GM21825 (cell line): ENCODE data around the gene GRIP2.

ENCODE experiments used
- ATAC-seq: cut with Tn5 transposase; IDR thresholded peaks from one replicate; pipeline ENCODE4 v1.9.1; 2021; ENCODE audit warnings: mild to moderate bottlenecking, moderate library complexity; ENCODE audit not compliant: unreplicated experiment

The GRIP2 gene

DNA sequence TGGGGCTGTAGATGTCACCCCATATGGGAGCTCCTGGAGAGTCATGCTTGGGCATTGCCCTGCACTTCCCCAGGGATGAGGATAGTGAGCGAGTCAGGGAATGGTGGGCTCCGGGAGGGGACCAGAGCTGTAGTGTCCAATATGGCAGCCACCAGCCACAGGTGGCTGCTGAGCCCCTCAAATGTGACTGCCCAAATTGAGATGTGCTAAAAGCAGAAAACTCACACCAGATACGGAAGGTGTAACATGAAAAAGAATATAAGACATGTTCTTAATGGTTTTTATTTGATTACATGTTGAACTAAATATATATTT is 31.7 kb downstream of the GRIP2 start:
- ATAC-seq: no peak

DNA sequence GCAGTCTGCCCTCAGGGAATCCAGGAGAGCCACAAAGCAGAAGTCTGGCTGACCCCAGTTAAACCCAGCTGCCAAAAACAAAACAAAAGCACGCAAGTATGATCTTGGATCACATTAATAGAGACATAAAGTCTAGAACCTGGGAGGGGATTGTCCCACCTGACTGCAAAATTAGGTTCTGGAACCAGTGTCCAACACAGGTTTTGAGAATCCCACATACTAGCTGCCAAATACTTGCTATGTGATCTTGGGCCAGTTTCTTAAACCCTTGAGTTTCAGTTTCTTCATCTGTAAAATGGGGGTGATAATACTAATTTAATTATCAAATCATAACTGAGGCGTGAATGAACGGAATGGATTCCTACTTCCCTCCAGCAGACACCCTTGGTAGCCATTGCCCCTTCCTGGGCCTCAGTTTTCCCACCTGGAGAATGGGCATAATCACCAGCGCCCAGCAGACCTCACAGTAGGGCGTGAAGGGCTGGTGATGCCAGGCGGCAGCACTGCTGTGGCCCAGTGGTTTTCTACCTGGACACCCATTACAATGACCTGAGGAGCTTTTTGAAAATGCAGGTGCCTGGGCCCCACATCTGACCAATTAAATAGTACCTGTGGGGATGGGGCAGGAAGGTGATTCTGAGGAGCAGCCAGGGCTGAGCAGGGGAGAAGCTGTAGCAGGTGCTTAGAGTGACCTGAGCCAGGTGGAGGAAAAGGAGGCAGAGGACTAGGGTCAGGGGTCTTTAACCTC is 32.2 kb downstream of the GRIP2 start:
- no peak for ATAC-seq

DNA sequence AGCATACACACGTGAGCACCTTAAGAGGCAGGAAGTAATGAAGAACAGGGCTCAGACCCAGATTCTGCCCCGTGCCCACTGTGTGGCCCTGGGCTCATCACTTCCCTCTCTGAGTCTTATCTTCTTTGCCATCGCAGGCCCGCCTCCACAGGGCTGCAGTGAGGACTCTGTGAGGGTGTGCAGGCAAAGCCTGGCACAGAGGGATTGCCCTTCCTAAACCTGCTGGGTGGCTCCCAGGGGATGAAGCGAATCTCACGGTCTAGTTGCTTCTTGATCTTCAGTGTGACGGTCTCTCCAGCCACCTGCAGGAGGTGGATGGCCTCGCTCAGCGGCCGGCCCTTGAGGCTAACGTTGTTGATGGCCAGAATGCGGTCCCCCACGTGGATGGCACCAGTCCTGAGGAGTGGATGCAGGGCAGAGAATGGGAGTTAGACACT is 32.8 kb downstream of the GRIP2 start:
- ATAC-seq: no peak

- ATAC-seq: no peak
Measured at GRCh38 chr3:14506626-14507304, 33.4 kb downstream of the GRIP2 start.

DNA sequence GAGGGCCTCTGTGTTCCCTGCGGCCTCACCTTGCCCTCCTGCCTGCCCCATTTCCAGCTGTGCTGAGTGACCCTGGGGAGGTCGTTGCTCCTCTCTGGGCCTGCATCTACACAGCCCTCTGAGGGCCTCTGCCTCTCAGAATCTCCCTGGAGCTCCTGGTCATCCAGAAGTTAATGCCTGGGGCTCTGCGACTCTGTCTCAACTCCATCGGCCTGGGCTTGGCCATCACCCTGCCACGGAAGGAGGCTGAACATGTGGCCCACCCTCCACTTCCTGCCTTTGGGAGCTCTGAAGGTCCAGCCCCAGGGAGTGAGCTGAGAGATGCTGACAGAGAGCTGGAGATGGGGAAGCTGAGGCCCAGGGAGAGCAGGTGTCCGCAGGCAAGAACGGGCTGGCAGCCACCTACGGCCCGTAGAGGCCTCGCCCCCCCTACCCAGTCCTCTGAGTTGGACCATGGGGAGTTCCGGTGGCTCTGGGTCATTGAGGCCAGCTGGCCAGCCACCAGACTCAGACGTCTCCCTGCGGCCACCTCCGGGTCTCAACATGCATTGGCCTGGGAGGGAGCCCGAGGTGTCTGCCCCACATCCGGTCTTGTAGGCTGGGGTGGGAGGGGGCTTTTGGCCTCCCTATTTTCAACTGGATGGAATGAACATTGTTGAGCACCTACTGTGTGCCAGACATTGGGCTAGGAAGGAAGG is 34.2 kb downstream of the GRIP2 start:
- ATAC-seq: no peak

GRCh38 chr3:14505001-14505802 is 34.9 kb downstream of the GRIP2 start:
- ATAC-seq: no peak

- no peak for ATAC-seq
Measured at GRCh38 chr3:14503706-14504065, 36.5 kb downstream of the GRIP2 start.

GRCh38 chr3:14503033-14503705 is 37.0 kb downstream of the GRIP2 start:
- ATAC-seq: no peak

- no peak for ATAC-seq
Measured at GRCh38 chr3:14502472-14502871, 37.7 kb downstream of the GRIP2 start.

DNA sequence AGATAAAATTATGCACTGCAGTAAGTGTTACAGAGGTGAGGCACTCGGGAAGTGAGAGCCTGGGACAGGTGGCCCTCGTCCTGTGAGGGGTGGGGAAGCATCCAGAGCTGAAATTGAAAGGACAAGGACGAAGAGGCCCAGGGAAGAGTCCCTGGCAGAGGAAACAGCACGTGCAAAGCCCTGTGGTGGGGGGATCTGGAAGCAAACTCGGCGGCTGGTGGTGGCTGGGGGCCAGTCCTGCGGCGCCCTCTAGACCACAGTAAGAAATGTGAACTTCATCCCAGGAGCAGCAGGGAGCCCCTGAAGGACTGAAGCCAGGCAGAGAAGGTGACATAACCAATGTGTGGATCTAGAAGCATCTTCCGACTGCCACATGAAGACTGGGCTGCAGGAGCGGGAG is 42.8 kb downstream of the GRIP2 start:
- no peak for ATAC-seq

DNA sequence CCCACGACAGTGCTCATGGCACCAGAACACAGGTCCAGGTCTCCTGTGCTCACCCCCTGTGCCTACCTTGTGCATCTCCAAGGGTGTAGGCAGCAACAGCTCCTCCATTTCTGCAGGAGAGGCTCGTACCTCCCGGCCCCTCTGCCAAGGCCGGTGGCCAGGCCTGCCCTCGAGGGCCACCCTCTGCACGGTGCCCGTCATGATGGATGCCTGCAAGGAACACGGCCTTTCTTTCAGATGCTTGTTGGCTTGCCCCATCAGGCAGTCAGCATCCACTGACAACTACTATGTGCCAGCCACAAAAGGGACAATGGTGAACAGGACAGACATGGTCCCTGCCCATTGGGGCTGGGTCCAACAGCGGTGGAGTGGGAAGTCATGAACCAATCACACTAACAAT is 43.8 kb downstream of the GRIP2 start:
- no peak for ATAC-seq

DNA sequence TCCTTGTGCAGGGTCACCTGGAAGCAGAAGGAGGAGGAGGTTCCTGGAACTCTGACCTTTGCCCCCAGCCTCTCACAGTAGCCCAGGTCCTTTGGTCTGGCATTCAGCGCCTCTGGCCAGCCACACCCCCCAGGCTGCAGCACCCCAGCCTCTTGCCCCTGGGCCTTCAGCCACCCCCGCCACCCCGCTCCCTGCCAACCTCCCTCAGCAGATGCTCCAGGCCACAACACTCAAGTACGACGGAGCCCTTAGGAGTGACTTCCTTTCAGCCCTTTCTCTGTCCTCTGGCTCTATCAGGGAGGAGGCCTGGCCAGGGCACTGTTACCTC is 45.2 kb downstream of the GRIP2 start:
- no peak for ATAC-seq

GRCh38 chr3:14494279-14494972 is 45.7 kb downstream of the GRIP2 start:
- ATAC-seq: no peak

- ATAC-seq: no peak
Measured at GRCh38 chr3:14492948-14493881, 46.9 kb downstream of the GRIP2 start.

GRCh38 chr3:14491396-14492190 is 48.5 kb downstream of the GRIP2 start:
- no peak for ATAC-seq

DNA sequence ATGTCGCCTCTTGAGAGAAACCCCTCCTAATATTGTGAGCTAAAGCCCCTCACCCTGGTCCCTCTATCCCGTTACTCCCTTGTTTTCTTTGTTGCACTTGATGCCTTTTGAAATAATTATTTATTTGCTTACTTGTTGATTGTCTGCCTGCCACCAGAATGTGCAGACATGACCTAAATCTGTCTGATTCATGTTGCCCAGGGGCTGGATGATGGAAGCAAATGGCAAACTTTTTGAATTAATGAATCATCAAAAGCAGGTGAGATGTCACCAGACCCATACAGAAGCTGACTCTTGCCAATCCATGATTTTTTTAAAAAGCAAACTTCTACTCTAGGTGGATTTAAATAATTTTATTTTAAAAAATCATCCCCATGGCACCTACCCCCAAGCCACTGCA is 49.3 kb downstream of the GRIP2 start:
- no peak for ATAC-seq

GRCh38 chr3:14490255-14490654 is 49.9 kb downstream of the GRIP2 start:
- ATAC-seq: no peak

DNA sequence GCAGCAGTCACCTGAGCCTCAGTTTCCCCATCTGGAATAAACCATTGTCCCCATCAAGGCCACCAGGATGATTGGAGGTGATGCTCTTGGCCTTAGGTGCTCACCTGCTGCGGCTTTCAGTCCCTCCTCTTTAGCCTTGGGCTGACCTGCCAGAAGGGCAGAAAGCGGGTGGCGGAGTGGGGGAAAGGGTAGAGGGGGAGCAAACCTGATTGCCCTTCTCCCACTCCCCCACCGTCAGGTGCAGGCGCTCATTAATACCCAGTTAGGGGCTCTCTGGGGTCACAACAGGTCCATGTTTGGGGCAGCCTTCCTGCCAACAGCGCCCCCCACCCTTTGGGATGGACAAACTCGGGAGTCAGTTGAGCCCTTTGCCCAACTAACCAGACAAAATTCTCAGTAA is 50.5 kb downstream of the GRIP2 start:
- no peak for ATAC-seq
